ENCODE data around the gene USP12.
A peak's percentile ranks its signal among the peaks of the same experiment; 100 is the strongest.
"Not testable (repeated sequence)": the region's sequence is repeated elsewhere in the genome, so short reads cannot be mapped to it uniquely, and the experiment has no call there.

USP12 gene, protein sequence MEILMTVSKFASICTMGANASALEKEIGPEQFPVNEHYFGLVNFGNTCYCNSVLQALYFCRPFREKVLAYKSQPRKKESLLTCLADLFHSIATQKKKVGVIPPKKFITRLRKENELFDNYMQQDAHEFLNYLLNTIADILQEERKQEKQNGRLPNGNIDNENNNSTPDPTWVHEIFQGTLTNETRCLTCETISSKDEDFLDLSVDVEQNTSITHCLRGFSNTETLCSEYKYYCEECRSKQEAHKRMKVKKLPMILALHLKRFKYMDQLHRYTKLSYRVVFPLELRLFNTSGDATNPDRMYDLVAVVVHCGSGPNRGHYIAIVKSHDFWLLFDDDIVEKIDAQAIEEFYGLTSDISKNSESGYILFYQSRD

DNA sequence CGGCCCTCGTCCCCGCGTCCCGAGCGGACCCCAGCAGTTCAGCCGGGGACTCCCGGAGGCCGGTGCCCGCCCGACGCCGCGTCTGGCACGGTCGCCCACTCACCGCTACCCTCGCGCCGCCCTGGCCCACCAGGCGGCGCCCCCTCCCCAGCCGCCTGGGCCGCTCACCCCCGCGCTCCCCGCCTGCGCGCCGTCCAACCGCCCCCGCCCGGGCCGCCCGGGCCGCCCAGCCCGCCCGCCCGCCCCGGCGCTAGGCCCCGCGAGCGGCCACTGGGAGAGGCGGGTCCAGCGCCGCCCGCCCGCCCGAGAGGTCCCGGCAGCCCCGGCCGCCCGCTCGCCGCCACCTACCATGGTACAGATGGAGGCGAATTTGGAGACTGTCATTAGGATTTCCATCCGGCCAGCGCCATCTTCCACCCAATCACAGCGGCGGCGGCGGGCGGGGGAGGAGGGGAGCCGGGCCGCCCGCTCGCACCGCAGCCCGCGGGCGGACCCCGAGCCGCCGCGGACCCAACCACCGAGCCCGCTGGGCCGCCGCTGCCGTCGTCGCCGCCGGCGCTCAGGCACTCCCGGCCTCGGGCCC is at the start of gene USP12:
Gene USP12, minus strand, starts transcription at position 568 of the 583 bp plus-strand sequence. Its CDS starts 172 bp downstream, at position 396.
- intact Hi-C loops (cut with DNase I) = loop anchor here (2.0 to 10.0 kb wide), 5 partner anchors 81 to 187 kb away; partner anchors contain the start of genes RASL11A and RPL21
- DNase-seq = peak in 5 of 10 donors; percentile 31 to 88 (median 52)

DNA sequence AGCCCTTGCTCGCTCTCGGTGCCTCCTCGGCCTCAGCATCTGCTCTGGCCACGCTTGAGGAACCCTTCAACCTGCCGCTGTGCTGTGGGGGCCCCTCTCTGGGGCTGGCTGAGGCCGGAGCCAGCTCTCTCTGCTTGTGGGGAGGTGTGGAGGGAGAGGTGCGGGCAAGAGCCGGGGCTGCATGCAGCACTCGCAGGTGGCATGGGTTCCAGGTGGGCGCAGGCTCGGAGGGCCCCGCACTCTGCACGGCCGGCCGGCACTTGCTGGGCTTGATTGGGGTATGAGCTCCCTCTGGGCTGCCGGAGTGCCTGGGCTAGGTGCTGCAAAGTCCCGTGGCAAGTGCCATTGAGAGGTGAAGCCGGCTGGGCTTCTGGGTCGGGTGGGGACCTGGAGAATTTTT is 48.0 kb upstream of the USP12 start:
- no peak for DNase-seq
- intact Hi-C loops (cut with DNase I) = no loop called here

DNA sequence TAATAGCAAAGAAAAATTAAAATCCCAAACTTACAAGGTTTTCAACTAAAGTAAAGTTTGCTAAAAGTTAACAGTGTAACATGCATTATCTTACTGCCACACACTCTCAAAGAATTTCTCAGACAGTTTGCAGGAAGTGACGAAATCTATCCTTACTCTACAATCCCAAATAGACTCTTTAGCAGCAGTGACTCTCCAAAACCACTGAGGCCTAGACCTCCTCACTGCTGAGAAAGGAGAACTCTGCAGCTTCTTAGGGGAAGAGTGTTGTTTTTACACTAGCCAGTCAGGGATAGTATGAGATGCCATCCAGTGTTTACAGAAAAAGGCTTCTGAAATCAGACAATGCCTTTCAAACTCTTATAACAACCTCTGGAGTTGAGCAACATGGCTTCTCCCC is 47.2 kb upstream of the USP12 start:
- intact Hi-C loops (cut with DNase I); DNase-seq: not testable (repeated sequence)

DNA sequence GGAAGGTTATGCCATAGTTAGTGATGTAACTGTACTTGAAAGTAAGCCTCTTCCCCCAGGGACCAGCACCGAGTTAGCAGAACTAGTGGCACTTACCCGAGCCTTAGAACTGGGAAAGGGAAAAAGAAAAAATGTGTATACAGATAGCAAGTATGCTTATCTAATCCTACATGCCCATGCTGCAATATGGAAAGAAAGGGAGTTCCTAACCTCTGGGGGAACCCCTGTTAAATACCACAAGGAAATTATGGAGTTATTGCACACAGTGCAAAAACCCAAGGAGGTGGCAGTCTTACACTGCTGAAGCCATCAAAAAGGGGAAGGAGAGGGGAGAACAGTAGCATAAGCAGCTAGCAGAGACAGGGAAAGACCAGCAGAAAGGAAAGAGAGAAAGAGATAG is 46.2 kb upstream of the USP12 start:
- intact Hi-C loops (cut with DNase I); DNase-seq: not testable (repeated sequence)

DNA sequence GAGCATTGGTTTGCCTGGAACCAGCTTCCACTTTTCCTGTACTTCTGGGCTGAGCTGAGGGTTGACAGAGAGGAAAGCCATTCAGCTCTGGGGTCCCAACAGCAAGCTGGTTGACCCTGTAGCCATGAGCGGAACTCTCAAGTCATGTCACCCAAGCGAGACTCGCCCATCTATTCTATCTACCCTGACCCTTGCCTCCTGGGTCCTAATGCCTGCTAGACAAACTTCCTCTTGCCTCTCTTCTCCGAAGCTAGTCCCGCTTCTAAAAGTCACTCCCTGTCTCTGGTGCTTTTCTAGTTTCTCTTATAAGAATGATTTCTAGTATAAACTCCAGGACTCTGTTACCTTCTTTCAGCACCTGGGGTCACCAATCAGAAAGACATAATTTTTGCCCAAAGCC is 41.8 kb upstream of the USP12 start:
- DNase-seq; intact Hi-C loops (cut with DNase I): not testable (repeated sequence)

DNA sequence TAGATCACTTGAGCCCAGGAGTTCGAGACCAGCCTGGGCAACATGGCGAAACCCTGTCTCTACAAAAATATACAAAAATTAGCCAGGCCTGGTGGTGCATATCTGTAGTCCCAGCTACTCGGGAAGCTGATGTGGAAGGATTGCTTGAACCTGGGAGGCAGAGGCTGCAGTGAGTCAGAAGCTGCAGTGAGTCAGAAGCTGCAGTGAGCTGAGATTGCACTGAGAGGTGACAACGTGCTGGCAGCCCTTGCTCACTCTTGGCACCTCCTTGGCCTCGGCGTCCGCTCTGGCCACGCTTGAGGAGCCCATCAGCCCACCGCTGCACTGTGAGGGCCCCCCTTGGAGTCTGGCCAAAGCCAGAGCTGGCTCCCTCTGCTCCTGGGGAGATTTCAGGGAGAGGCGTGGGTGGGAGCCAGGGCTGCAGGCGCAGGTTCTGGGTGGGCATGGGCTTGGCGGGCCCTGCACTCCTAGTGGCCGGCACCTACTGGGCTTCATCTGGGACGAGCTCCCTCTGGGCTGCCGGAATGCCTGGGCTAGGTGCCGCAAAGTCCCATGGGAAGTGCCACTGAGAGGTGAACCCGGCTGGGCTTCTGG is 40.3 kb upstream of the USP12 start:
- intact Hi-C loops (cut with DNase I) = no loop called here
- peak in 1 of 10 donors; percentile 82 for DNase-seq

DNA sequence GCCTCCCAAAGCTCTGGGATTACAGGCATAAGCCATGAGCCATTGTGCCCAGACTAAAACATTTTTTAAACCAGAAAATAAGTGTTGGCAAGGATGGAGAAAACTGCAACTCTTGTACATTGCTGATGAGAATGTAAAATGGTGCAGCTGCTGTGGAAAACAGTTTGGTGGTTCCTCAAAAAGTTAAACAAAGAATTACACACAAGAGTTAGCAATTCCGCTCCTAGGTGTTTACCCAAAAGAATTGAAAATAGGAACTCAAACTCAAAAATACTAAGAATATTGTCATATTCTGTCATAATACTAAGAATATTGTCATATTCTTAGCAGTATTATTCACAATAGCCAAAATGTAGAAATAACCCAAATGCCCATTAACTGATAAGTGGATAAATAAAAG is 39.7 kb upstream of the USP12 start:
- intact Hi-C loops (cut with DNase I) = no loop called here
- DNase-seq = no peak

DNA sequence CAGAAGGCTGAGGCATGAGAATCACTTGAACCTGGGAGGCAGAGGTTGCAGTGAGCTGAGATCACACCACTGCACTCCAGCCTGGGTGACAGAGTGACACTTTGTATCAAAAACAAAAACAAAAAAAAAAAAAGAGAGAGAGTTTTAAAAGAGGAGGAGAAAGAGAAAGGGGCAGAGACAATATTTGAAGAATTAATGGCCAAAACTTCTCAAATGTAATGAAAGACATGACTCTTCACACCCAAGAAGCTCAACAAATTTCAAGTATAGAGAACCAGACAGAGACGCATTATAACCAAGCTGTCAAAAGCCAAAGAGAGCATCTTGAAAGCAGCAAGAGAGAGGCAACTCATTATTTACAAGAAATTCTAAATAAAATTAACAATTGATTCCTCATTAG is 36.9 kb upstream of the USP12 start:
- intact Hi-C loops (cut with DNase I) = no loop called here
- DNase-seq = no peak

DNA sequence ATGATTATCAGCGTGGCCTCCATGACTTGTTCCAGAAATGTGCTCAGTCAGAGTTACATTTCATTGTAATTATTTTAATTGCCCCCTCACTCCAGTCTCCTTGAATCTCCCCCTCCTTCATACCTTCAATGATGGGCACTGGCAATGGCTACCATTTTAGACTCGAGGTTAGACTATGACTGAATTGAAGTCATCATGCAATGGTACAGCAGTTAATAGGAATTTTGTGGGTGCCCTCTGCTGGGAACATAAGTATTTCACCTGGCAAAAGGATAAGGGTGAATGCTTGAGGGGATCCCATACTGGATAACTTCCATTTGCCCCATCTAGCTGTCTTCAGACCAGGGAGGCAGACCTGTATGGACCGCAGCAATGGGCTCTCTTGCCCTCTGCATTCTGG is 32.2 kb upstream of the USP12 start:
- no peak for DNase-seq
- intact Hi-C loops (cut with DNase I) = no loop called here

DNA sequence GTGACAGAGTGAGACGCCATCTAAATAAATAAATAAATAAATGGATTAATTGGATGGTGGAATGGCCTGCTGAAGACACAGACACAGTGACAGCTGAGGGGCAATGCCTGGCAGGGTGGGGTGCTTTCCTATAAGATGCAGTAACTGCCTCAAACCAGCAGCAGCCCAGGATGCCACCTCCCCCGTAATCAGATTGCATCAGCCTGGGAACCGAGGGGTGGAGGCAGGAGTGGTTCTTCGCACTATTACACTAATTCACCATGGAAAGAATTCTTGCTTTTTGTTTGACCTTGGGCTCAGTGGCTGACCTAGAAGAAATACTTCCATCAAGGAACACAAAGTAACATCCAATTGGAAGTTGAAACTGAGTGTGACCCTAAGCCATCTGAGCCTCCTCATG is 31.6 kb upstream of the USP12 start:
- intact Hi-C loops (cut with DNase I) = no loop called here
- no peak for DNase-seq

DNA sequence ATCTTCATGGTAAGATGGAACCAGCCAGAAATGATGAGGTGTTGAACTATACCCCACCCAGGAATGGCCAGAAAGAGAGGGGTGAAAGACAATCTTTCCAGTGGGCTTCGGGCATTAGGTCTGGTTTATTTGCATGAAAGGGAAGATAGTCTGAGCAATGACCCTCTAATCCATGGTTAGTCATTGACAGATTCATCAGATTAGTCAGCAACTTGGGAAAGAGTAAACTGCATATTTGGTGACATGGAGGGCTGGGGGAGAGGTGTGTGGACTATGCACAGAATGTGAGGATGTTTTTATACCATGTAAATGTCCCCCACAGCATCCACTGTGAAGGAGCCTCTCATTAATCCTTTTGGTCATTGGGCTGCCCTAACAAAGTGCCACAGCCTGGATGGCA is 30.1 kb upstream of the USP12 start:
- no peak for DNase-seq
- intact Hi-C loops (cut with DNase I) = no loop called here

DNA sequence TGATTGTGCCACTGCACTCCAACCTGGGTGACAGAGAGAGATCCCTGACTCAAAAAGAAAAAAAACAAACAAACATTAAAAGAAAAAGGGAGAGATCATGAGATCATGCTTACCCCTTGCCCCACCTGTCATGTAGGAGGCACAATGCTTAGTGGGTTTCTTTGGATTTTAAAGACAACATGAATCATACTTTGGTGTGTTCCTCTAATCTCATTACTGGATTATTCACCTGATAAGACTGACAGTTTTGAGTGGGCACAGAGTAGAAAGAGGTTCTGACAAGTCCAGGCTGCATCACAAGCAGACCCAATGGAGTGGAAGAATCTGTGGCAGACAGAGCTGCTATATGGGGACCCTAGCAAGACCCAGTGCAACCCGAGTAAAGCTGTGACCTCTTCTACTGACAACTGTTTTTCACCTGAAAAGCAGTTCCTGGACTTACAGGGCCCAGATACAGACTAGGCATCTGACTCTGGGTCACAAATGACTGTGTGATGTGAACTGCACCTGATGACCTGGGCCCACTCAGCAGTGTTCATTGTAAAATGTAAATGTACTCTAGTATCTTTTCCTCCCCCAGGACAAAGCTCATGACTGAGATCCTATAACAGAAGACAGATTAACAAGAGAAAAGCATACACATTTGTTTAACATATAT is 28.9 kb upstream of the USP12 start:
- DNase-seq = no peak
- intact Hi-C loops (cut with DNase I) = no loop called here

DNA sequence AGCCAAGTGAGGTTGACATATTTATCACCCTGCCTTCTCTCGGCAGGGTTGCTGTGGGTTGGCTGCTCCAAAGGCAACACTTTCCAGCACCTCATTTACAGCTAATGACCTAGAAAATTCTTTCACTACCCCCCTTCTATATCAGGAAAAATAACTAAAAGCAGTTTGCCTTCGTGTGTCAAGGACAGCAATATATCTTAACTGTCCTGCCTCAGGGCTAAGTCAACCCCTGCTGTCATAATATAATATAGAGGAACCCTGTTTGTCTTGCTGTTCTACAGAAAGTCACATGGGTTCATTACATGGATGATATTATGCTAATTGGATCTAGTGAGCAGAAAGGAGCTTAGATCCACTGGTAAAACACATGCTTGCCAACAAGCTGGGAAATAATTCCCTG is 28.1 kb upstream of the USP12 start:
- DNase-seq = no peak
- intact Hi-C loops (cut with DNase I) = no loop called here

DNA sequence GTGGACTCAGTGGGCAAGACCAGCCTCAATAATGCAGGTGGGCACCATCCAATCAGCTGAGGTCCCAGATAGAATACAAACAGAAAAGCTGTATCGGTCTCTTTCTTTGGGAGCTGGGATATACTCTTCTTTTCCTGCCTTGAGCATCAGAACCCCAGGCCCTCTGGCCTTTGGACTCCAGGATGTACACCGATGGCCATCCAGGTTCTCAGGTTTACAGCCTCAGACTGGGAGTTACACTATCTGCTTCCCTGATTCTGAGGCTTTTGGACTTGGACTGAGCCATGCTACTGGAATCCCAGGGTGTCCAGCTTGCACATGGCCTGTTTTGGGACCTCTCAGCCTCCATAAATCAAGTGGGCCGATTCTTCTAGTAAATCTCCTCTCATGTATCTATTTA is 27.6 kb upstream of the USP12 start:
- no peak for DNase-seq
- intact Hi-C loops (cut with DNase I) = no loop called here

DNA sequence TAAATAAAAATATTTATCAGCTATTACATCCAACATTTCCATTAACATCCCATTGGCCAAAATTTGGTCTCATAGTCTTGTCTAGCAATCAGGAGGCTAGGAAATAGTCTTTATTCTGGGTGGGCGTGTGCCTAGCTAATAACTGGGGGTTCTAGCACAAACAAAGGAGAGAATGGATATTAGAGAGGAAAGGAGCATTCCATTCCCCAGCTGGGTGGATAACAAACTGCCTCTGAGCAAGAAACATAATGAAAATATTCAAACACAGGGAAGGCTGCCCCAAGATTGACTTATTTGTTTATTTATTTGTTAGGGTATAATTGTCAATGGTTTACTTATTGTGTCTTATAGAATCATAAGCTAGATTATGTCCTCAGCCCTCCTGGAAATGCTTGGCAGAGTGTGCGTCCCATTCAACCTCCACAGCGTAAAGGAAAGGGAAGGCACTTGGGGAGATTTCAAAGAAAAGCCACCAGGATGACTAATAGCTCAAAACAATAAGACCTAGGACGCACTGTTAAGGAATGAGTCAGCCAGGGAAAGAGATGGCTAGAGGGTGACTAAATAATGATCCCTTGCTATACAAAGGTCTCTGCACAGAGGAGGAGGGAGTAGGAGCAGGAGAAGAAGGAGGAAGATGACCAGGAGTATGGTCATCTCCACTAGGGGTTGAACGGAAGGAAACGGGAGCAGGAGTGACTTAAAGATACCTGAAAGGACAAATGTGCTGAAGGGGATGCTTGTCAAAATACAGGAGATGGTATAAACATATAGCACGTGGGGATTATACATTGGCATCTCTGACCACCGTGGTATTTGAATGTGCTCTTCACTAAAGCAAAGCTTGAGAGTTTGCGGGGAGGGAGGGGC is 23.5 kb upstream of the USP12 start:
- no peak for DNase-seq
- intact Hi-C loops (cut with DNase I) = no loop called here

DNA sequence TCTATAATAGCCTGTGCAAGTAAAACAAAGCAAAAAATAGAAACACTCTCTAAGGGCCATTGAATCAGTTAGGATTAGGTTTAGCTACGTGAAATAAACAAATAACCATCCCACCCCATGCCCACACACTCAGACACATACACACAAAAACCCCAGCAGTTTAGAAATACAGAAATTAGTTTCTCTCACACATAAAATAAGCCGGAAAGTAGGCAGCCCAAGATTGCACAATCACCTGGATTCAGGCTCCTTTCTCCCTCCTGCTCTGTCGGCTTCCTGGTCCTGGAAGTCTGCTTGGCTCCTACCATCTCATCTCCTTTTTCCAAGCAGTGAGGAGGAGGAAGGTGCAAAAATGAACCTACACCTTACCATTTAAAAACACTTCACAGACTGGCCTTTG is 22.6 kb upstream of the USP12 start:
- intact Hi-C loops (cut with DNase I) = no loop called here
- no peak for DNase-seq

DNA sequence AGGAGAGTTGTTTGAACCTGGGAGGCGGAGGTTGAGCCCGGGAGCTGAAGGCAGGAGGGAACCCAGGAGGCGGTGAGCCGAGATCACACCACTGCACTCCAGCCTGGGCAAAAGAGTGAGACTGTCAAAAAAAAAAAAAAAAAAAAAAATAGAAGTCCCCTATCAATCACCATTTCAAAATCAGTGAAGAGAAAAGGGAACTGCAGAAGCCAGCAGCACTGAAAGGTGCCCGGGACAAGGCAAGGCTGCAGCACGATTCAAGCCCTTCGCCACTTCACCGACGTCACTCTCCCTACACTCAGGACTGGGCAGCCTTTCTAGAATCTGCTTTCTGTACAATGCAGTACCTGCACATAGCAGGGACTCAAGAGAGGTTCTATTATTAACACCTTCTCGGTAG is 21.9 kb upstream of the USP12 start:
- no peak for DNase-seq
- intact Hi-C loops (cut with DNase I) = no loop called here

DNA sequence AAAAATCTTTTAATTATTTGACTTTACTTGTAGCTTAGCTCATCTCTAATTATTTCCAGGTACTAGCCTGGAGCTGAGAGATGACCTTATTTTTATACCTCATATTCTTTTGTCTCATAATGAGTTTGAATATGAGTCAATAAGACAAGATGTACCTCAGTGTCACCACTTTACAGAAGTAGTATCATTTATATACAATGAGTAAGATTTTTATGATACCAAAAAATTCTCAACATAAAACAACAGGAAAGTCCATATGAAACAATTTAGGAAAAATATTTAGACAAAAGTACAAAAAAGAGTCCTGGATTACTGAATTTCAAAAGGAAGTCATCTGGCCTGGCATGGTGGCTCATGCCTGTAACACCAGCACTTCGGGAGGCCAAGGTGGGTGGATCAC is 21.4 kb upstream of the USP12 start:
- DNase-seq = no peak
- intact Hi-C loops (cut with DNase I) = no loop called here

DNA sequence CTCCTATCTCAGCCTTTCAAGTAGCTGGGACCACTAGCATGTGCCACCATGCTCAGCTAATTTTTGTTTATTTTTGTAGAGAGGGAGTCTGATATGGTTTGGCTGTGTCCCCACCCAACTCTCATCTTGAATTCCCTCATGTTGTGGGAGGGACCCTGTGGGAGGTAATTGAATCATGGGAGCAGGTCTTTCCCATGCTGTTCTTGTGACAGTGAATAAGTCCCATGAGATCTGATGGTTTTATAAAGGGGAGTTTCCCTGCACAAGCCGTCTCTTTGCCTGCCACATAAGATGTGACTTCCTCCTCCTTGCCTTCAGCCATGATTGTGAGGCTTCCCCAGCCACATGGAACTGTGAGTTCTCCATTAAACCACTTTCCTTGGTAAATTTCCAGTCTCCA is 20.8 kb upstream of the USP12 start:
- intact Hi-C loops (cut with DNase I); DNase-seq: not testable (repeated sequence)

DNA sequence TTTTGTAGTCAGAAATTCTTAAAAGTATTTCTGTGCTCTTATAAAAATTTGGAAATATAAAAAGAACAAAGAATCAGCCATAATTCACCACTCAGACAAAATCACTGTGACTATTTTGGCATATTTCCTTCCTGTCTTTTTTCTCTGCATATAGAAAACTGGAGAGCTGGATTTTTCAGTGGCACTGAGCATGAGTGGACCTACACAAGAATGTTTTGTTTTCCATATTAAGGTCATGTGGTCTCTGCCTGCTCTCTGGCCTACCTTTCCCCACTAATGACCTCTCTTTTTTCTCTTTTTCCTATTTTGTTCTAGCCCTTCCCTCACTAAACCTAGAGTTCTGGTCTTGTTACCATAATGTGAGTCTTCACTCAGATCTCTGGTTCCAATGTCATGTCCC is 17.6 kb upstream of the USP12 start:
- no peak for DNase-seq
- intact Hi-C loops (cut with DNase I) = no loop called here
